ENCODE results near the gene PTGDR2.
A peak's percentile ranks its signal among the peaks of the same experiment; 100 is the strongest.
"Not testable (repeated sequence)": the region's sequence is repeated elsewhere in the genome, so short reads cannot be mapped to it uniquely, and the experiment has no call there.

Gene PTGDR2

DNA sequence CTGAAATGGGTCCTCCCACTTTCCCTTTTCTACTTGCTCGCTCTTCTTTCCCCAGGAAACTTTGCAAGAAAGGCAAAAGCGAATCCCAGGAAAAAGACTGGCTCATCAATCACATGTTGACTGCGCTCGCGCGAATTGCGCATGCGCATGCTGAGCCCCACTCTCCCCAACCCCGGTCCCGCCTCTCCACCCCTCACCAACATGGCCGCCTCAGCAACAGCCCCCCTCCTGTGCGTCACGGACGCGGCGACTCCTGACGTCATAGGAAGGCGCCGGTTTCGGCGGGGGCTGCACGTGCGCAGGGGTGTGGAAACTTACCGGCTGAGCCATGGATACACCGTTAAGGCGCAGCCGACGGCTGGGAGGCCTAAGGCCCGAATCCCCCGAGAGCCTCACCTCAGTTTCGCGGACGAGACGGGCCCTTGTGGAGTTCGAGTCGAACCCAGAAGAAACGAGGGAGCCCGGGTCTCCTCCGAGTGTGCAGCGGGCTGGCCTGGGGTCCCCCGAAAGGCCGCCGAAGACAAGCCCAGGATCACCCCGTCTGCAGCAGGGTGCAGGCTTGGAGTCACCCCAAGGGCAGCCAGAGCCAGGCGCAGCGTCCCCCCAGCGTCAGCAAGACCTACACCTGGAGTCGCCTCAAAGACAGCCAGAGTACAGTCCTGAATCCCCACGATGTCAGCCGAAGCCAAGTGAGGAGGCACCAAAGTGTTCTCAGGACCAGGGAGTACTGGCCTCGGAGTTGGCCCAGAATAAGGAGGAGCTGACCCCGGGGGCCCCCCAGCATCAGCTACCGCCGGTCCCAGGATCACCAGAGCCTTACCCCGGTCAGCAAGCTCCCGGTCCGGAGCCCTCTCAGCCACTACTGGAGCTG is 13.7 kb downstream of the PTGDR2 start, which contains the start of gene CCDC86:
Gene CCDC86 (plus strand): TSS at position 317 of the 871 bp plus-strand sequence. CDS start 12 bp downstream, at position 329.
- DNase-seq: peak; percentile 98

DNA sequence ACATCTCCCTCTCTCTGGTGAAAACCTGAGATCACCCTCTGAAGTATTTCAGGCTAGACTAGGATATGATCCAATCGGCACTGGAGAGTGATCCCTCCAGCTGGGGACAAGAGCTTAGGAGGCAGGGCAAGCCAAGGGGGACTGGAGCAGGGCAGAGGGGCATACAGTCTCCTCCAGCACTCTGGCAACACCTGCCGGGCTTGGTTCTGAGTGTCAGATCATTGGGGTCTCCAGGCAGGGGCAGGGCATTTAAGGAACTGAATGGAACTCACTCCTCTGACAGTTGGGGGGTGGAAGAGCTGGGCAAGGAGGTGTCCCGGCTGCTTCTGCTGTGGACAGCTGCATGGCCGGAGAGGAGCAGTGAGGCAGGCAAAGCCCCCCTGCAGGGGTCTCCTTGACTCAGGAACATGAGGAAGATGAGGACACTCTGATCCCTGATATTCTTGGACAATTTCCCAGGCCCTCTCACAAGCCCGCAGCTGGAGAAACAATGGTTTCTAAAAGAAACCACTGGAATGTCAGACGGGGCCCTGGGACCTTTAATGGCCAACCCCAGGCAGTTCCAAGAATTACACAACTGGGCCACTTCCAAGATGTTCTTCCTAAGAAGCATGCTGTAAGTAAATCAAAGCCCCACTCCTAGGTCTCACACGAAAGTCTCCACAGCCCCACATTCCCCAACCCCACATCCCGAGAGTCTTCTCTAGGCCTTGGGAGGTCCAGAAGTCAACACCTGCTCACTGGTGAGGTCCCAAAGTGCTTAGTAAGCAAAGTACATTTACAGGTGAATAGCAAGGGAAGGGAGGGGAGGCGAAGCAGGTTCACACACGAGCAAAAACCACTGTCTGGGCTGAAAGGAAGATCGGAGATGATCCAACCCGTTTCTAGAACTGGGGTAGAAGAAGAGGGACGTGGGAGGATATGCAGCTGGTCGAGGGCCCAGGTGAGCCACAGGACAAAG is 15.0 kb downstream of the PTGDR2 start:
- DNase-seq: no peak

DNA sequence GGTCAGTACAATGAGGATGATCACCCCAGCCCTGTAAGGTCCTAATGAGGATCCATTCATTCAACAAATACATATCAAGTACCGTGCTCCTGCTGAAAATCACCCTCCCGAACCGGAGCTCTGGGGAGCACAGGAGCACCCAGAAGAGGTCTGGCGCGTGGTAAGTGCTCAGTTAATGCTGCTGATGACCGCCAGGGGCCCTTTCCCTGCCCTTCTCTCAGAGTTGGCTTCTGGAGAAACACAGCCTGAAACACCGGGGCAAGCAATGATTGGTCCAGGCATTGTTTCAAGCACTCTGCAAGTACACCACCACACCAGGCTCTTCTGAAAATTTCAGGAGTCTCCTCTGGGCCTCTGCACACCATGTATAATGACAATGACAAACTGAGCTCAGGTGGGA is 17.6 kb downstream of the PTGDR2 start:
- DNase-seq: peak; percentile 68

DNA sequence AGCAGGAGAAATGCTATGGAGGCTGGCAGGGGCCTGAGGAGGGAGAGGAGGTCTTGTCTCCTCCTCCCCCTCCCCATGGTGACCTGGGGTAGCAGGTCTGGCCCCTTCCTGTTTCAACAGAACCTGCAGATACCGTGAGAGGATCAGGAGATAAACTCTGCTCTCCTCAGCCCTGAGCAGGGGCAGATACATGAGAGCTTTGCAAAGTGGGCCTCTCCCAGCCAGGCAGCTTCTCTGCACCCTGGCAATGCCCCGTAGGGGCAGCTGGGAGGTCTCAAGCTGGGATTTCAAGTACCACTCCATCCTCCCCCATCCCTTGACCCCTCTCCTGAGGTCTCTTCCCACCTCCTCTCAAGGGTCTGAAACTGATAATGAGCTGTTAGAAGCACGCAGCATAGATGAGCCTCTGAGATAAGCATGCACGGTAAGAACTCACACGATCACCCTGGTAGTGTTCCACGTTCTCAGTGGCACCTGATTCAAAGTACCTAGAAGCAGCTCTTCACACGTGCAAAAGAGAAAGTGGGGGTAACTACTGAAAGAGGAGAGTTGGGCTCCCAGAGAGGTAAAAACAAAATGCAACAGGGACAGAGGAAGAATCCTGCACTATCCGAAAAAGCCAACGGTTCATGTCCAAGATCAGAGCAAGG is 18.8 kb downstream of the PTGDR2 start:
- no peak for DNase-seq

DNA sequence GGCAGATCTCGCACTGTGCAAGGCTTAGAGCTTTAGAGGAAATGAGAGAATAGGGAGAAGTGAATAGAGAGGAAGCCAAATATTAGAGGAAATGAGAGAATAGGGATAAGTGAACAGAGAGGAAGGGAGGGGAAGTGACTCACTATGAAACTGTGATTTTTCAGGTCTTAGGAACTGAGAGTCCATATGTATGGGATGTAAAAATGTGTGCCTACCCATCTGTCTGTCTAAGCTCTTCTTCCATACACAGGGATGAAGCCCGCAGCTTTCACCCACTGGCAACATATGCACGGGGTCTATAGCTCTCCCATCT is 20.3 kb downstream of the PTGDR2 start:
- no peak for DNase-seq

DNA sequence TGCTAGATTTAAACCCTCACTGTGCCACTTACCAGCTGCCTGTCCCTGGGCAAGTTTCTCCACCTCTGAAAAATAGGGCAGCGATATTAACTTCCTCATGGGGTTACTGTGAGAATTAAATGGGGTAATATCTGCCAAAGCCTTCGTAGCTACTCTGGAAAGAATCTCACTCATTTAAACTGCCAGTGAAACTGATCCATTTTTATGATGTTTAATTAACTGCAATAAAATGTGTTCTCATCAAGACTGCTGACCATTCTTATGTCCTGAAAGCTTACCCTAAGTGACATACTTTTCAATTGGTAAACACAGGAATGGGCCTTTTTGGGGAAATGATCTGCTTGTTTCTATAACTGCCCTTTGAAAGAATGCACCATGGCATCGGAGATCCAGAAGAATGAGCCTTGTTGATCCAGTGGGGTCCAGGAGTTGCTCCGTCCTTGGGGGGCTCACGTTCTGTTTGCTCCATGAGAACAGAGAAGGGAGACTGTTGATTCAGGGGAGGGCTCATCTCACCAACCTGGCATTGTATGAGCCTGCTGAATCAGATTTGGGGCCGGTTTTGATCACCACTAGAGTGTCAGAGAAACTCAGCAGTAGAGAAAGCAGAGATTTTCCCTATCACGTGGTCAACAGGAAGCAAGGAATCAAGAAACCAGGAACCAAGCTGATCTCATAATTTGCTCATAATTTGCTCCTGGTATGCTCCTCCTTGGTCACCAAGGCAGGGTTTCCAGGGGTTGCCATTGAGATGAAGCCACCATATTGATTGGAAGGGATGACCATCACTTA is 20.8 kb downstream of the PTGDR2 start:
- DNase-seq: no peak

DNA sequence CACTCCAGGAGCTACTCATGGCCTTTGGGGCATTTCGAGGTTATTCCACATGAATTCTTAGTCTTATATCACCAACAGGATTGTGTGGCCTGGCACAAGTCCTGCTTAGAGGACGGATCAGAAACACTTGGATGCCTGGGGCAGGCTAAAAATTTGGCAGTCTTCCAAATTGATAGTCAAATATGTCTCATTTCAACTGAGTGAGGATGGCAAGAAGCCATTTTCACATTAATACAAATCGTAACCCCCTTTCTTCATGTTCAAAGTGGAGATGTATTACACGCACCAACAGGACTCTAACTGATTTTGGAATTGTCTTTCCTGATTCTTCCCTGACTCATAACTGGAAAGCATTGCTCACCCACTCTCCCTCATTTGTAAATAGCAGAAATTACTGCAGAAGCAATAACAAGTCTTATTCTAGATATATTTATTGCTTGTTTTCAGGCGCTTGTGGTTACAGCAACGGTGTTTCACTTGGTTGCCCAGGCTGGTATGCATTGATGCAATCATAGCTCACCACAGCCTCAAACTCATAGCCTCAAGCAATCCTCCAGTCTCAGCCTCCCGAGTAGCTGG is 24.2 kb downstream of the PTGDR2 start:
- DNase-seq: no peak

DNA sequence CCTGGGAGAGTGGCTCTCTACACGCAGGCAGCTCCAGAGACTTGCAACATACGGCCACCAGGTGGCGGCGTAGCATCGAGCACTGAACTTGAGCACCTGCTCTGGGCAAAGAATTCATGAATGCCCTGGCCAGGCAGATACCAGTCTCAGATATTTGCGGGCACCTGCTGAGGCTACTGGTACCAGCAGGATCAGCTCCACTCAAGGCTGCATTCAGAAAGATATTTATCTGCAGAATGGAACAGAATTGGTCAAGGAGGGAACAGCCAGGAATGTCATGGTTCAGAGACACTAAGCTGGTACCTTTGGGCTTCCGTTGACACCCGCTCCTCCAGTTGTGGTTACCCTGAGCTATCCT is 24.6 kb downstream of the PTGDR2 start:
- DNase-seq: peak; percentile 85

DNA sequence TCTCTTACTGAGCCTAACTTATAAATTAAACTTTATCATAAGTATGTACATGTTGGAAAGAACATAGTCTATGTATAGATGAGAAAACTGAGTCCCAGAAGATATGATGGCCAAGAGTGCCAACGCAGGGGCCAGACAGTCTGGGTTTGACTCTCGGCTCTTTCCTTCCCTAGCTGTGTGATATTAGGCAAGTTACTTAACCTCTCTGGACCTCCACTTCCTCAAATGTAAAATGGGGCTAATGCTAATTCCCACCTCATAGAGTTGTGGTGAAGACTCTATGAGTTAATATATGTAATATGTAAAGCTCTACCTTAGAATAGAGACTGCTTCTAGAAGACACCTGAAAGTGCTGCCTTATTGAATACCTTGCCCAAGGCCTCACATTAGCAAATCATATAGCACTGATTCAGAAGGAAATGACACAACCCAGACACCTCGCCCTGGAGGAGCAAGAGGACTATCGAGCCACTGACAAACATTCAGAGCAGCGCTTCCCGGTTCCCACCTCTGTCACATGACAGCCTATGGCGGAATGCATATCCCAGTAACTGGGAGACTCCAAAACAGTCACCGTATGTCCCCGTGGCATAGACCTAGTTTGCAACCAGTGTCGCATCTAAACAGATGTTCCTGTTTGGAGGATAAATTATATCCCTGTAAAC is 25.1 kb downstream of the PTGDR2 start:
- no peak for DNase-seq

DNA sequence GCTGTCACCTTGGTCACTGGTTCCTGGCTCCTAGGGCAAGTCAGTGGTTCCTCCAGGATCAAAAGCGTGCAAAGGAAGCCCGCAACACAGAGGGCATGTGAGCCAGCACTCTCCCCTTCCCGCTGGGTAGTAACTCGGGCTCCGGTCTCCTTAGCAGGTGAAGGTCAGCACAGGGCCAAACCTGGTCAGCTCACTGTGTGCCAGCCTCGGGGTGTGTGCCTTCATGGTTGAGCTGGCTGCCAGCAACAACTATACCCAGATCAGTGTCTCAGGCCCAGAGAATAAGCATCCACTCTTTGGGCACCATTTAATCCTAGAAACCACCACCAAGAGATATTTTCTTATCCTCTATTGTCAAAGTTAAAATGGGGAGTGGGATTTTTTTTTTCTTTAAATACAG is 30.0 kb downstream of the PTGDR2 start:
- DNase-seq: no peak

DNA sequence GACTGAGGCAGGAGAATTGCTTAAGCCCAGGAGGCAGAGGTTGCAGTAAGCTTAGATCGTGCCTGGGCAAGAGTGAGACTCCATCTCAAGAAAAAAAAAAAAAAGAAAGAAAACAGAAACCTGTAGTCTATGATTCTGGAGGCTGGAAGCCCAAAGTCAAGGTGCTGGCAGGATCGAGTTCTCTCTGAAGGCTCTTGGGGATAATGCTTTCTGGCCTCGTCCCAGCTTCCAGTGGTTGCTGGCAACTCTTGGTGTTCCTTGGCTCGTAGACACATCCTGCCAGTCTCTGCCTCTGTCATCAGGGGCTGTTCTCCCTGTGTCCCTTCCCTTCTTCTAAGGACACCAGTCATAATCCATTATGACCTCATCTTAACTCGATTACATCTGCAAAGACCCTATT is 30.6 kb downstream of the PTGDR2 start:
- DNase-seq: no peak

DNA sequence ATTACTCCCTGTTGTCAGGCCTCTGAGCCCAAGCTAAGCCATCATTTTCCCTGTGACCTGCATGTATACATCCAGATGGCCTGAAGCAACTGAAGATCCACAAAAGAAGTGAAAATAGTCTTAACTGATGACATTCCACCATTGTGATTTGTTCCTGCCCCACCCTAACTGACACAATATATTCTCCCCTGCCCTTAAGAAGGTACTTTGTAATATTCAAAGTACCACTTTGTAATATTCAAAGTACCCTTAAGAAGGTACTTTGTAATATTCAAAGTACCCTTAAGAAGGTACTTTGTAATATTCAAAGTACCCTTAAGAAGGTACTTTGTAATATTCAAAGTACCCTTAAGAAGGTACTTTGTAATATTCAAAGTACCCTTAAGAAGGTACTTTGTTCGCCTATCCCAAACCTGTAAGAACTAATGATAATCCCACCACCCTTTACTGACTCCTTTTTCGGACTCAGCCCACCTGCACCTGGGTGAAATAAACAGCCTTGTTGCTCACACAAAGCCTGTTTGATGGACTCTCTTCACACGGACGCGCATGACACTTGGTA is 31.9 kb downstream of the PTGDR2 start:
- DNase-seq: not testable (repeated sequence)

DNA sequence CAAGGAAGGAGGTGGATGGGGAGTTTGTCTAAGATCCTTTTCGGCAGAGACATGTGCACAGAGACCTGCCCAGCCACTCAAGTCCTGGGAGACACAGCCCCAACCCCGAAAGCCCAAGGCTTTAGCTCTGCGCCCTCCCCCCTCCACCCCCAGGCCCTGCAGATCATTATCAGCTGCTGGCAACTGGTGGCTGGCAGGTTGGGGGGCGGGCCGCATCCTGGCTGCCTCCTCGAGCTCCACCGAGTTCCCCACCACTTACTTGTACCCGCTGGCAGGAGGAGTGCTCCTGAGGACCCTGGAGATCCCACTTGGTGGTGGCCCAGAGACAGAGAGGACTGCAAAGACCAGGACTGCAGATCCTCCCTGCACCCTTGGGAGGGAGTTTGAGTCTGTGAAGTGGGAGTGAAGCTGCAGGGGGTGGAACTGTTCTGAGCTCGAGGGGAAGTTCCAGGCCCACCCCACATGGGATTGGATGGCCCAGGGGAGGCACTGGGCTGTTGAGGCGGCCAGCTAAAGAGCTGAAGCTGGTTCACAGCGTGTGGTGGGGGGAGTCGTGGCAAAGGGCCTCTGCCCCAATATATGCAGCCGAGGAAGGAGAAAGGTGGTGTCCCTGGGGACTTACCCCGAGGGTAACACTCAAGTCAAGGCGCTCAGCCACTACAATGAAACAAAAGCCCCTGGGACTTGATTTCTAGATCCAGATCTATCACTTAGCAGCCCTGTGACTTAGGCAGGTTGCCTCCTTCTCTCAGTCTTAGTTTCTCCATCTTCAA is 33.7 kb downstream of the PTGDR2 start:
- no peak for DNase-seq

DNA sequence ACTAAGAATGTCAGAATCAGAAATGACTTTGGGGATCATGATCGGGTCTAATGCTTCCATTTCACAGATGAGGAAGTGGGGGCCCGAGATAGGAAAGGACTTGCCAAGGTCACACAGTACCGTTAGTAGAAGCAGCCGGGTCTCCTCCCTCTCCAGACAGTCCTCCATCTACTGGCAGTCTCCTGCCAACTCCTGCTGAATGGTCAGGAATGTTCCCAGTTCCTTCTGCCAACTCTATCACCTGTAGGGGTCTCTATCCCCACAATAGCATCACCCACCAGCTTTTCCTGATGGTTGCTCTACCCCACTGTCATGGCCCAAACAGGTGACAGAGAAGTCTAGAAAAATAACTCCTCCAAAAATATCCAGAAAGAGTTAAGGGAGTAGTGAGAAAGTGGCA is 37.7 kb downstream of the PTGDR2 start:
- DNase-seq: no peak

DNA sequence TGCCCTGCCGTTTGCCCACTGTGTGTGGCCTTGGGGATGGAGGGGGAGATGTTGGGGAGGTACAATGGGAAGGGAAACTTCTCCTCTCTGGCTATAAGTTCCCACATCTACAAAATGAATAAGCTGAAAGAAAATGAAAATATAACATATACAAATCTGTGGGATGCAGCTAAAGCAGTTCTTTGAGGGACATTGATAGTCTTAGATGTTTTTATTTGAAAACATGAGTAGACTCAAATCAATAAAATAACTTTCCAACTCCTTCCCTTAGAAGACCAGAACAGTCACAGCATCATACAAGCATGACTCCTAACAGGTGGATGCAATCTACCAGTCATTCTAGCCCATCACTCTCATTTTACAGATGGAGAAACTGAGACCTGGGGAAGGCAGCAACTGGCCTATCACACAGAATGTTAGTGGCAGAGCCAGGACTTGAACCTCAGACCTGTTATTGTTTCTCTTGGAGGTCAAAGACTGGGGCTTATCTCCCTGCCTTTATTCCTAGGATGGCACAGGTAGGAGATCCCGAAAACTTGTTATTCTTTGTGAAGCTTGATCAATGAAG is 39.1 kb downstream of the PTGDR2 start:
- DNase-seq: no peak

DNA sequence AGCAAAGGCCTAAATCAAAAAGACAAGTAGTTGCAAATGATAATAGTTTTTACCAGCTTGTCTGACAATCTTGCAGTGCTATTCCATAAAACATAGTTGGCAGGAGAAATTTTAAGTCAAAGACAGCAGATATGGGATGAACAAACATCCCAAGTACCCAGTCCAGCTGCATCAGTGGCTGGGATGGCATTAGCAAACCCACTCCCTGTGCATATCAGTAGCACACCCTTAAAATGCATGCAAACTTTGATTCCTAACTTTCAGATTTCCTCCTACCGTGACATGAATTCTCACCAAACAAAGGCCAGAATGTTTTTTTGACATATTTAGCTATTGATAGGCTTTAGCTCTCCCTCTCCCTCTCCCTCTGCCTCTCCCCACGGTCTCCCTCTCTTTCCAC is 41.6 kb downstream of the PTGDR2 start:
- no peak for DNase-seq

DNA sequence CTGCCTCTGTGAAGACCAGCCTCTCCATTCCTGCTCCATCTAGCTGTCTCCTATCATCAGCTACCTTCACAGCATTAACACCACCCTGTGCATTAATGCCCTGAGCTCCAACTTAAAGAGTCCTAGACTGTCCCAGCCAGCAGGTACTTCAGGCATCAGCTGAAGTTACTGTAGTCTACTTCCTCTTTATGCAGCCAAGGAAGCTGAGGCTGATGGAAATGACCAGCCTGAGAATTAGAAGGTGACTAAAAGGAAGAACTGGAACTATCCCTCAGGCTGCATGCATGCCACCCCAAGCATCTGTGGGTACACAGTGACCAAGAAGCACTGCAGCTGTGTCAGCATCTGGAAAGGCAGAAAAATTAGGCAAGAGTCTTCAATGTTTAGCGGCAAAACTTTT is 42.4 kb downstream of the PTGDR2 start:
- DNase-seq: no peak

DNA sequence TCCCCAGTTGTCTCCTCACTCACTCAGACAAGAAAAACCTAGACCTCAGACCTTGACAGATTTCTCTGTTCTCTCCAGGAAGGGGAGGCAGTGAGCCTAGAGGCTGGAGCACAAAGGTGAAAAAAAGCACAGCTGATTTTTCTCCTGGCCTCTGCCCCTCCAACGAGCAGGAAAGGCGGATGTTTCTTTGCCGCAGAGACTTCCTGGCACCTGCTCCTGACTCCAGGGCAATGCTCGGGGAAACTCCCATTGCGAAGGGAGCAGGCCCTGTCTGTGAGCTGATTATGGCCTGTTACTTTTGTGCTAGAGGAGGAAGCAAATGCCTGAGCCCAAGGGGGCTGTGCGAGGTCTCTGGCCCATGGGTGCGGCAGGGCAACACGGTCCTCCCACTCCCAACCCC is 45.2 kb downstream of the PTGDR2 start:
- no peak for DNase-seq

DNA sequence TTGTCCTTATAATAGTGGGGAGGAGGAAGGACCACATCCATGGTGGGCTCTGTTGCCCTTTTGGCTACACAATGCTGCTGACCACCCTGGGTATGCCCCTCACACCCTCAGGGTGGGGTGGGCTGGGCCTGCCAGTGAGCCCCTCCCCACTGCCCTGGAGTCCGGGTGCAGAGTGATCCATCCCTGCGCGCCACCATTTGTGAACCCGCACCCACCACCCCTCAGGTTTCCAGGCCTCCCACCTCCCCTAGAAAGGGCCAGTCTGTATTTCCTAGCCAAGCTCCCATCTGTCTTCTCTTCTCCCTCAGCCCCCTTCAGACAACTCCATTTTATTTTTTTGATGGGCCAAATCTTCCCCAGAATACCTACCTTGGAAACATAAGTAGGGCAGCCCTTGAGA is 45.6 kb downstream of the PTGDR2 start:
- DNase-seq: no peak

DNA sequence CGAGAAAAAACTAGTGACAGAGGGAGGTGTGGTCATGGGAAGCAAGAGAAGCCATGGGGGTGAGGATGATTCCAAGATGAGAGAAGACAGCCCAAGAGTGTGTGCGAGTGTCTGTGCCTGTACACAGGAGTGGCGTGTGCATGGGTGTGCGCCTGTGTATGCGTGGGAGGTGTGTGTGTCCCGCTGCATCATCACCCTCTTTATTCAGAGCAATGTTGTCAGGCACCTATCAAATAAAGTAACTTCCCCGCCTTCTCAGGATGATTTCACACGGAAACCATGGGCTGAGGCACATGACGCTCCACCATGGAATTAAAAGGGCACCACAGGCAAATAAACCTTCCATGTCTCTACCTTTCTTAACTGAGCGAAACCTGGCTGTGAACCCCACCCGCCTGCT is 46.1 kb downstream of the PTGDR2 start:
- no peak for DNase-seq
